Measurements from ENCODE around the gene ATP2B1.

Gene ATP2B1

DNA sequence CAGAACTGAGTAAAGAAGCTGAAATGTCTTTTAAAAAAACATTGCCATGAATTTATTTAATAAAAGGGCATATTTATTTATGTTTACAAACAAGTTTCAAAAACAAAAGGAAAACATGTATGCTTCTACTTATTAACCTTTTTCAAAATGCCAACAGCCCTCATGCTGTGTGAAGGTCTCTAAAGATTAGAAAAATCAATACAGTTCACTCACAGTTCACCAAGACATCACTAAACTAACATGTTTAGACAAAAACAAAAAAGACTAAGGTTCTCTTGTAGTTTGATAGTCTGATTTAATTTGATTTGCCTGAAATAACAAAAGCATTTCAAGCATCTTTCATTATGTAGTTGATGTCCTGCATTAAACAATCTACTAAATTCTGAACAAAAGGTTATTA, 118.9 kb downstream of the ATP2B1 start:
- DNase-seq (ENCODE audit: low spot score), result no peak

DNA sequence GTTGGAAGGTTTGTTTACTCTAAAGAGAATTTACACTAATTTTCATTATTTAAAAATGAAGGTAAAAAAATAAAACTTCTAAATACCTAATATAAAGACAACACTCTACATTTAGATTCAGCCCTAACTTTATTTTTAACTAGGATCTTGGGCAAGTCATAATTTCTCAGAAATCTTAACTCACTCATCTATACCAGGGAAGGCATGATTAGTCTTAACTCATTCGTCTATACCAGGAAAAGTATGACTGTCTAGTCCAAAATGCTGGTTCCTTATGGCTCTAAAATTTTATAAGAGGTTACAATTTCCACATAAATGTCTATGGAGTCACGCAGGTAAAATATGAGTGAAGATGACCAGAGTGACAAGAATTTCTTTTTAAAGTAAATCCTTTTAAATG, 130.1 kb downstream of the ATP2B1 start:
- DNase-seq (ENCODE audit: low spot score), result no peak

DNA sequence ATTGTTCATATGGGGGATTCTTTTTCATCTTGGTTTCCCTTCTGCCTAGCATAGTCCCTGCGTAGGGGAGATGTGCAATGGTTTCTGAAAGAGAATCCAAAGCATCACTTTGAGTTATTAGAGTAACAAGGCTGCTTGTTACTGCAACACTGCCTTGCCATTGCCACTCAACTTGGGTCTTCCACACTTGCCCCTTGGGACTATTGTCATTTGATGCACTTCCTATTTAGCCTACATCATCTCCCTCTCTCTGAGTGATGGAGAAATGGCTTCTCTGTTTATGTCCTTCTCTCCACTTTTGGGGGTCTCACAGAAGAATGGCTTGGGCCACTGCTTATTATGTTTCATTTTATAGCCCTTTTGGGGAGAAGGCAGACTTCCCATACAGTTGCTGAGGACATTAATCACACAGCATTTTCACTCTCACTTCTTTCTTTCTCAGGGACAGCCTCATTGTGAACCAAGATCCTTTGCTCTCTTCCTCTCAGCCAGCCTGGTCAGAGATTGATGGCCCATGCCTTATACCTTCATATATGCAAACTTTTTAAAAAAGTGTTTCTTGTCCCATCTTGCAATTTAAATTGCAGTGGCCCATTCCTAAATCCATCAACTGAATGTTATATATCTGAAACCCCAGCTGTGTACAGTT, 131.9 kb downstream of the ATP2B1 start:
- DNase-seq (ENCODE audit: low spot score), result no peak

DNA sequence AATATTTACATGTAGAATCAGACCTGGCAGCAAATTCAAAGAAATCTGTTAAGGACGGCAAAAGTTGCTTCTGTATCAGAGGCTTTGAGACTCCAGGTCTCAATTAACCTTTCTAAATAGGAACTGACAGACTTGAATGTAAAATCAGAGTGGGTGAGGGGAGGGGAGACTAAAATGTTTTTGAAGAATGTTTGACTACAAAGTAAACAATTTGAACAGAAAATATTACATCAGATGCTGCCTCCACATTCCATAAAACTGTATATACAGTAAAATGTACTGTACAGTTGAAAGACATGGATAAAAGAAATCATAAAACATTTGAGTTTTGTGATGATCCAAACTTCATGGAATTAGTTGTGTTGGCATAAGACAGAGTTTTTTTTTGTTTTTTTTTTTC, 133.3 kb downstream of the ATP2B1 start:
- no peak for DNase-seq (ENCODE audit: low spot score)

DNA sequence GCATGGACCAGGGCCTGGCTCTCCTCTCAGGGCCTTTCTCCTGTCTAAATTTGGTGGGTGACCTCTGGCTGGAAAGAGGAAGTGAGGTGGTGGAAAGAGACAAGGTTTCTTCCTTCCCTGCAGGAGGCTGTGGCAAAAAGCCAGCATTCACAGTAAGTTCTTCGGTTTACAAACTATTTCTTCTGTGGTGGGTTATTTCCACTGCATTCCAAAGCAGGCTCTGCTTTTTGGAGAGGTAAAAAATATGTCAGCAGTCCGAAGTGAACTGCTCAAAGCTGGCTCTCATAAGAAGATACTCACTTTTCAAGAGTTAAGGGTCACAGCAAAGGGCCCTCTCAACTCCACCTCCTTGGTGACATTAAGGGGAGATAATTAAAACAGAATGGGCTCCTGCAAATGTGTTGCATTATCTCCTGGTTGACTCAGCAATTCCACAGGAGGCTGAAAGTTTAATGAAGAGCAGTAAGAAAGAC, 133.9 kb downstream of the ATP2B1 start:
- peak; percentile 50 for DNase-seq (ENCODE audit: low spot score)

DNA sequence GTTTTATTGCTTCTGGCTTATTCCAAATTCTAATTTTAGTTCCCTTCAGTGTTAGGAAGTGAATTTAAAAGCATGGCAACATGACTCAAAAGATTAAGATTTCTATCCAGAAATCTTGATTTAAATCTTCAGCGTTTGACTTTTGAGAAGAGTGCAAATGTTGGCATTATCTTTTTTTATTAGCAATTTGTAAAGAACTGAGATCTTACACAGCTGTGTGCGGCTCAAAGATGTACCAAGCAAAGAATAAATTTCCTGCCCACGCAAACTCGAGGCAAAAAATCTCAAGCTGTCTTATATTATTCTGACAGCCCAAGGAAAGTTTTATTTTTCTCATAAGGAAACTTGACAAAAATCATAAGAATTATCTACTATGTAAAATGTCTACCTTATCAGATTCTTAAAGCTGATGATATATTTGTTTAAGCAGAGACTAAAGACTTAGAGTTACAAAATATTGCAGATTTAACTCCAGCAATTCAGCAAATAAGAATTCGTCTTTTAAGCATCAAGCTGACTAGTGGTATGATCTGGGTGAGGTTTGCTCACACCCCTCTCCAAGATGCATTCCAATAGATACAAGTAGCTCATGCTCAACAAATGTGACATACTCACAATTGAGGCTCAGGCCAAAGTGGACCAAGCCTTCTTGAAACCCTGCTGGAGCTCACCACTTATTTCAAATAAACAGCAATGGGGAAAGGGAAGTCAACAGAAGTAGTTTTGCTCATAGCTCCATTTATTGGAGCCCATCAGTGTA, 135.4 kb downstream of the ATP2B1 start:
- peak; percentile 23 for DNase-seq (ENCODE audit: low spot score)

DNA sequence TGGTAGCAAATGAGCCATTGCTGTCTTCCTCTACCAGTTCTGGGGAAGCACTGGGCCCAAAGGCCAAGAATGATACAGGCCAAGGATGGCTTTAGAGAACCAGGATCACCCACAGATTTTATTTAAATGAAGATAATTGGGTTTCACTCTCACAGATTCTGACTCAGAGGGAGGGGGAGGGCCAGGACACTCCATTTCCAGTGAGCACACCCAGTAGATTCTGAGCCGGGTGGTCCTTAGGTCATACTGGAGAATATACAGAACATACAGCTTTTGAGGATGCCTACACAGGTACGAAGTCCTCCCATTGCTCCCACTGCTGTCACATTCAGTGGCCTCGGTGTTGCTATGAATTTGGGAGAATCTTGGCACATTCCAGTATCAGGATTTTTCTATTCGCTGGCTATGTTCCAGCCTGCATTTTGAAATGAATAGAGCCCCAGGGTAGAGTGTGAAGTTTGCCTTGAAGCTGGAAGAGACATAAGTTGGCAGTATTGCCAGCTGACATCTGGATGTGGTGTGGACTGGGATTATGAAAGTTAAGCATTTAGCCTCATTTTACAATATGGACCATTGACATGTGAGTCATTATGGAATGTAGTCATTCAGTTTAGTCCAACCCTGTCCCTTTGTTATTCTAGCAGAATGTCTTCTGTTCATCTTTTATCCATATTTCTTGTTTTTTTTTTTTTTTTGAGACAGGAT, 137.0 kb downstream of the ATP2B1 start:
- DNase-seq (ENCODE audit: low spot score), result peak; percentile 75

DNA sequence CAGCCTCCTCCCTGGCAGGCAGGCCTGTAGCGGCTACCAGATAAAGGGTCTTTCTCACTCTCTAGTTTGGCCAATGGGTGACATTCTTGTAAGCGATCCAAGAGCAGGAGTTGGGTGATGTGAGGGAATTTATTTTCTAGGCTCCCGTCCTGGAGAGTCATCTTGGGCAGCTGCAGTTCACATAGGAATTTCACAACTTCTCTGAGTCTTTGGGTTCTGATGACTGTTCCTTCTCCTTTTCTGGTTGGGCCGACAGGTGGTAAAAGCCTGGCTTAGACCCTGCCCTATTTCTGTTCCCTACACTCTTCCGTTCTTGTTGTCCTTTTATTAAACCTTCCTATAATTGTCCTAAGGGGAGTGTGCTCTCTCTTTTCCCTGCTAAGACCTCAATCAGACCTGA, 140.2 kb downstream of the ATP2B1 start:
- no peak for DNase-seq (ENCODE audit: low spot score)

DNA sequence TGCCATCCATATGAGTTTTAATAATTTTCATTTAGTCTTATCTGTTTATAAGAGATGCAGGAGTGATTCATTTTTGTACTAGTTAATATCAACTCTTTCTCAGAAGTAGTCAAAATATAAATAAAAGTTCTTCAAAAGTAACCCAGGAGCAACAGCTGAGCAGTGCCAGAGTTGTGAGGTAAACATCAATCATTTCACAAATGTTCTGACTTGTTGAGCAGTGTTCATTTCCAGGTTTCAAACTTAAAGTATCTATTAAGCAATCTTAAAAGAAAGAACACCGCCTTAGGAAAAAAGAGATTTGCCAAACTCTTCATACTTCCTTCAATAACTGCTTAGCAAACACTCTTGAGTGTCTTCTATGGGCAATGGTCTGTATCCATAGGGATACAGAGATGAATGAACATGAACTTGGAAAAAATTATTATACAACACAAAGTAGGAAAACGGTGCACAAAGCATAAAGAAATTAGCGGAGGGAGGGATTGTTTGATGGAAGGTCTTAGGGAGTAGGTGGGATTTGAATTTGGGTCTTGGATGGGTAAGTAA, 140.9 kb downstream of the ATP2B1 start:
- DNase-seq (ENCODE audit: low spot score), result no peak

DNA sequence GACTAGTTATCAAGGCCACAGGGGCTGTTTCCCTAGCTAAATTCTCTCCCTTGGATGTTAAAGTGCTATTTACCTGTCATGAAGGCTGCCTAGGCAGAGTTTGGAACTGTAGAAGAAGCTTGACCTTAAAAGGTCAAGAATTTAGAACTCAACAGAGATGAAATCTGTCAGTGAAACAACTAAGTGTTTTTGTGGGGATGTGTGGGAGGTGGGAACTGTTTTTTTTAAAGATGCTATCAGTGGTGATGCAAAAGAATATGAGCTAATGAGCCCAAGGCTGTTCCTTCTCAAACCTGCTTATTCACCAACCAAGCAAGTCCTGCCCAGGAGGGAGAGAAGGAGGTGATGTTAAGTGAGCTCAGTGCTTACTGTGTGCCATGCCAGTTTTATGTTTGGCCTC, 142.0 kb downstream of the ATP2B1 start:
- no peak for DNase-seq (ENCODE audit: low spot score)

DNA sequence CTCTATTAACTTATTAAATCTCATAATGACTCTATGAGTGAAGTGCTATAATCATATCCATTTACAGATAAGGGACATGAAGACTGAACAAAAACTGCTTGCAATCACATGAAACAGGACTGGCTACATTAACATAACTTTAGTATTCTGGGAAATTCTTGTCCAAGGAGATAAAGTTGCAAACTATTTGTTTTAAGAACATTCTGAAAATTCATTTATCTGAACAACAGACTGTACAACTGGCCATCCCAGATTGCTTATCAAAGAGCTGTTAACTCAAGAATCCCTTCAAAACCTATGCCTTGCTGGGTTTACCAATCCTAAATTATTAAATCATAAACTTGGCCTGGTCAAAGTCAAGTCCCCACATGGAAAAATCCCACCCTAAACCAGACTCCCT, 143.6 kb downstream of the ATP2B1 start:
- DNase-seq (ENCODE audit: low spot score), result no peak

DNA sequence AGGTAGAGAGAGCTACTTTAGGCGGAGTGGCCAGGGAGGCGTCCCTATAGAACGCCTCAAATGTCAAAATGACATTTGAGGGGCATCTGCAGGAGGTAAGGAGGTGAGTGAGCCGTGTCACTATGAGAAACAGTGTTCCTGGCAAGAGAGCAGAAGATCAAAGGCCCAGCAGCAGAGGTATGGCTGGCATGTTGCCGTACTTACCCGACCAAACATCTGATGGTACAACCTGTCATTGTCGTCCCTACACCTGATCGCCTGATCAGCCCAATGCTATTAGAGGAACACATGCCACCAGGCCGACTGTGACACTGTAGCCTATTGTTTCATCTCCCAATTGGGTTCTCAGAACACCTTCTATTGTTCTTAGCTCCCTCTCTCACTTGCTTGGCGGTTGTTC, 148.9 kb downstream of the ATP2B1 start:
- no peak for DNase-seq (ENCODE audit: low spot score)

DNA sequence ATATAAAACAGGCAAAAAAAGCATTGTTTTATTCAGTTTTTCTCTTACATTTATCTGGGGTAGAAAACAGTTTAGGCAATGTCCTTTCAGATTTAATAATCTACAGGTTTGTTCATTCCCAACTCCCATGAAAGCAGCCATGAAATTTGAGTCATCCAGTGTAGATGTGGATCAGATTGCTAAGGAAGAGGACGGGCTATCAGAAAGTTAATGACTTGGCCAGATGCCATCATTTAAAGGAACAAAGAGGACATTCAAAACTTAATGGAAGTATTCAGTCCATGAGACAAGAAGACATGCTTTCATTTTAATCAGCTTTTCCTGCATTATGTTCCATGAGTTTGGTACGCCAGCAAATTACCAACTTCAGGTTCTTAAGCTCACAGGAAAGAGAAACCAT, 151.7 kb downstream of the ATP2B1 start:
- no peak for DNase-seq (ENCODE audit: low spot score)

DNA sequence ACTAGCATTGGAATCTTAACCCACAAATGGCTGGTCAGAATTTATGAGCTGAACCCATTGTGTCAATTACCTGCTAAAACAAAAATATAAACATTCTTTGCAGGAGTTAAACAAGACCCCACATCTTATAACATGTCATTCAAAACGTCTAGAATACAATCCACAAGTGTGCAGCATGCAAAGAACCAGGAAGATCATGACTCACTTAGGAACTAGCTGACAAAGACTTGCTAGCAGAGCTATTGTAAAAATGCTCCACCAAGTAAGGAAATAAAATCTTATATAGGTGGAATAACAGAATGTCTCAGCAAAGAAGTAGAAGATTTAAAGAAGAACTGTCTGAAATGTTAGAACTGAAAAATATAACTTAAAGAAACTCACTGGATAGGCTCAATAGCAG, 156.3 kb downstream of the ATP2B1 start:
- peak; percentile 31 for DNase-seq (ENCODE audit: low spot score)

DNA sequence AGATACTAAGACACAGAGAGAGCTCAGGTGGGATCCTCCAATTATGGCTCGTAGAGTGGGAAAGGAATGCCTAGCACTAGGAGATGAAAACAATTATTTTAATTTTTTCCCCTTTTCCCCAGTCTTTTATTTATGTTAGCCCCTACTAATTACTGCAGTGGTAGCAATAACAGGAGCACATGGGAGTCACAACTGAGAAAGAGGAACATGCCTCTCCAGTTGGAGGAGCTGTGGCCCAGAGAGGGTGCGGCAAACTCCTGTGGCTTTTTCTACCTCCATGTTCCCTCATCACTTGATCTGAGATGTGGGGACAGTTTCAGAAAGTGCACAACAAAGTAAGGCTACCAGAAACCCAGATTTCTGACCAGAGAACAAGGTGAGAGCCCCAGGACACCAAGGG, 156.9 kb downstream of the ATP2B1 start:
- no peak for DNase-seq (ENCODE audit: low spot score)

DNA sequence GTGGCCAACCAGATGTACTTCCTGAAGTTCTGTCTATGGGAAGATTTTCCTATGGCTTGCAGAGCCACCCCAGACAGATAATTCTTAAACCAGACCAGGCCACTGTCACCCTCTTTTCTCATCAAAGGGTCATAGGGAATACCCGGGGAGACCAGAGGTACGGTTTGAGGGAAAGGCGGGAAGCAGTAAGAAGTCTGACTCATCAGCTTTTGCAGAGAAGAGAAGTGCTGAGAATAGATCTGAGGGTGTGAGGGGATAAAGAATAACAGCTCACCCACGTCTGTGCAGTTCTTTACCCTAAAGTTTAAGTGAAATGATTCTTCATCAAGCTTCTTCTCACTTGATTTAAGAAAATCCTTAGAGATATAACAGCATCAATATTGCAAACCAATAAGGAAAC, 161.5 kb downstream of the ATP2B1 start:
- DNase-seq (ENCODE audit: low spot score), result no peak

DNA sequence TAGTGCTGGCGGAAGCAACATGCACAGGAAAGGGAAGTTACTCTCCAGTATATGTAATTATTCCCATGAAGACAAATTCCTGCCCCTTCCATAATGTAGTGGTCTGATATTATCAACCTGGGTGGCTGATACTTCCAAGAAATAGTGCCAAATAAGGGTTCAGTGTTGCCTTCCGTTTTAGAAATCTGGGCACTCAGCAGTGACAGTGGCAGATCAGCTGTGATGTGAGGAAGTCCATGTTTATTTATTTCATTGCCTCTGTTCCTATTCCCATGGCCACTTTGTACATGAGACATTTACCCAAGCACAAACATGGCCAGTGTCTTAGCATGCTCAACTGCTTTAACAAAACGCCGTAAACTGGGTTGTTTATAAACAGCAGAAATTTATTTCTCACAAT, 162.5 kb downstream of the ATP2B1 start:
- no peak for DNase-seq (ENCODE audit: low spot score)

DNA sequence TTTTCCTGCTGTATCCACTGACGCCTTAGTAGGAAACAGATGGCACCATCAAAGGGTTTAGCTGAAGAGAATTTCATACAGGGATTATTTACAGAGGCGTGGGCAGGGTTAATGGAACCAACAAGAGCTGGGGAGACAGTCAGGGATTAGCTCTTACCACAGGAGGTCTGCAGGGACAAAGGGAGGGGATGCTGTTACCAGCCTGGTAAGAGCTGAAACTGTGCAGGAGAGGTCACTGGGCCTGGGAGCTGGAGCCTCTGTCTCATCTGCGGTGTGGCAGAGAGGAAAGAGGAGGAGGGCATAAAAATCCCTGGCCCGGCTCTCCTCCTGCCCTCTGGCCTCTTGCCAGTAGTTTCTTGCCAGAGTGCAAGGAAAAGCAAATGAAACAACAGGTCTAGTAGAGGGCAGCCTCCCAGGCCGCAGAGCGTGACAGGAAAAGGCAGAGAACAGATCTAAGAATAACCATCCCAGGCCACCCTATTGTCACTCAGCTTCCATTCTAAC, 163.9 kb downstream of the ATP2B1 start:
- peak; percentile 68 for DNase-seq (ENCODE audit: low spot score)

DNA sequence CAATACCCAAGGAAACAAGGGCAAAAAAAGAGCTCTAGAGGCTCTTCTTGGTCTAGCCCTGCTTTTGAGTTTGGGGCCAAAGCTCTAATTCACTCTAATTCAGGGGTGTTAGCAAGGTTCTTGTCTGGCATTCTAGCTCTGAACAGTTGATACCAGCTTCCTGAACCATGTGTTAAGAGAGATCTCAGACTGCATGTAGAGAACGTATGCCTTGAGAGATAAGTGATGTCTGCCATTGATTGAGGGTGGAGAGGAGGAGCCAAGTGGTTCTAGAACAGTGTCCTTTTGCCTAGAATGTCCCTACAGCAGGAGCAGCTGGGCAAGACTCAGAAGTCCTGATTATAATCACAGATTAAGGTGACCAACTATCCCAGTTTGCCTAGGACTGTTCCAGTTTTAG, 164.6 kb downstream of the ATP2B1 start:
- no peak for DNase-seq (ENCODE audit: low spot score)

DNA sequence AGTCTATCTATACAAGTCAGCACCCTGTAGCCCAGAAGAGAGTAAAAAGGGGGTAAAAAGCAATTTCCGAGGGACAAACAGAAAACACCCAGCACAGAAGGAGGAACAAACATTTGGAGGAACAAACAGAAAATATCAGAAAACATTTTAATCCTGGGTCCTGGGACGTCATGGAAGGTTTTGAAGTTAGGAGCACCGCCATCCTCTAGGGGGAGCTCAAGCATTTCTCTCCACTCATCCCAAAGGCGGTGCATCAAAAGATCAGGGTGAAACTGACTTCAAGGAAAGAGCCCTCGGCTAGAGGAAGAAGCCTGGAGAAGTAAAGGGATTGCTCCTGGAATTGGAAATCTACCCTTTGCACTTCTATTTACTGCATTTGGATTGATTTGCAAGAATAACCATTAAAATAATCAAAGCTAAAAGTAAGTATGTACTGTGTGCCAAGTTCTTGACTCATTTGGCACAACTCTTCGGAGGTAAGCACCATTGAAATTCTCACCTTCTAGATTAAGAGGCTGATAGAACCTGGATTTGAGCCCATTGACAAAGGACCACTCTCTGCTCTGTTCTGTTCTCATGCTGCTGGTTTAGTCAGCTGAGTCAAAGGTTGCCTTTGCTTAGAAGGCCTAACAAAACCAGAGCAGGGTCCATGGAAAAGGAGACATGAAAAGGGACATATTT, 165.6 kb downstream of the ATP2B1 start:
- DNase-seq (ENCODE audit: low spot score), result peak; percentile 80

DNA sequence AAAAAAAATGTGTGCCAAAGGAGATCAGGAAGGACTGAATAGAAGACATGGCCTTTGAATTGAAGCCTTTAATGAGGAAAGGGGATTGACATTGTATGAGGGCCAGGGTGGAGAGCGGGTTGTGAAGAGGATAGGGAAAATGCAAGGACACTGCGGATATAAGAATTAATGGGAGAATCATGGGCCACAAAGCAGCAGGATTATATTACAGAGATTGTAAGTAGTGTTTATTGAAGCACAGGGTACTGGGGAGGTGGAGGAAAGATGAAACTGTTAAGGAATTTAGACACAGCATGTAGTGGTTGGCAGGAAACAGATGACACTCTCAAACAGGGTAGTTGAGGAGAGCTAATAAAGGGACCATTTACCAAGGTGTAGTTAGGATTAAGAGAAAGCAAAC, 166.4 kb downstream of the ATP2B1 start:
- no peak for DNase-seq (ENCODE audit: low spot score)

DNA sequence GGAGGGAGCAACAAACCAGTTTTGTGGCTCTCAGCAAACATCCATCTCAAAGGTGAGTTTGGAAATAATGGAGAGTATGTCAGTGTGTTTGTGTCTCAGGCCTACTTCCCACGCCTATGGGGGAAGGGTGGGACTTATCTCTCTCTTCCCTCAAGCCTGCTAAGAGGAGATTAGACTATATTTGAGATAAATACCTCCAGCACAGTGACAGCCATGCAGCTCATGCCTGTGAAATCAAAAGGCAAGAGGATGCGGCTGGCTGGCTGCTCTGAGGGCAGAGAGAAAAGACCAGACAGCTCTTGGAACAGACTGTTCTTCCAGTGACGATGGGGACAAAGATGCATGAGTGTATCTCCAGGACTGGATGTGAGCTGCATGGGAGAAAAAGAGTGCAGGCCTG, 168.1 kb downstream of the ATP2B1 start:
- DNase-seq (ENCODE audit: low spot score), result no peak
